A673 (cell line): ENCODE measurements around the gene BCL7A. TPM values are rescaled to one million over a fixed set of nuclear protein-coding genes. Genes with fewer than 3 reads are reported as not detected.

Experiments
- BruUV-seq: library from RNA; stranded (reverse); fragments of 400-500 nt; replicated peaks from 2 replicates; lab custom pipeline; 2021; lab: Mats Ljungman, UMichigan
- CTCF ChIA-PET: fragments of 300-600 bp; sonication (Branson Sonifier 250); formaldehyde crosslinking; loops from one replicate; lab custom pipeline; 2022; ENCODE audit warnings: antibody characterized with exemption; lab: Charles Lee
- POLR2A ChIA-PET: fragments of 300-600 bp; sonication (Branson Sonifier 250); formaldehyde crosslinking; loops from one replicate; lab custom pipeline; 2022; ENCODE audit warnings: antibody characterized with exemption; ENCODE audit not compliant: low non-redundant PET; lab: Charles Lee
- DNase-seq: peaks from one replicate; pipeline ENCODE4 v3.0.0-alpha.2; 2015; ENCODE audit warnings: low spot score
- H3K27ac ChIP-seq: fragments of 200-600 bp; sonication (generic); 2 replicates; pipeline ENCODE4 v1.5.1; 2016; ENCODE audit warnings: mixed run types, low read depth, mild to moderate bottlenecking, mixed read lengths, antibody characterized with exemption, low read length; ENCODE audit not compliant: poor library complexity, severe bottlenecking
- H3K27me3 ChIP-seq: fragments of 200-600 bp; sonication (generic); replicated peaks from 2 replicates; pipeline ENCODE4 v1.6.1; 2017; ENCODE audit warnings: mixed run types, low read depth, mild to moderate bottlenecking, mixed read lengths, antibody characterized with exemption, low read length; ENCODE audit not compliant: insufficient read depth, poor library complexity
- H3K36me3 ChIP-seq: fragments of 200-600 bp; sonication (generic); 2 replicates; pipeline ENCODE4 v1.6.1; 2016; ENCODE audit warnings: mixed run types, mild to moderate bottlenecking, mixed read lengths, antibody characterized with exemption, low read length; ENCODE audit not compliant: insufficient read depth, poor library complexity, severe bottlenecking
- H3K4me1 ChIP-seq: fragments of 200-600 bp; sonication (generic); 2 replicates; pipeline ENCODE4 v1.6.1; 2017; ENCODE audit warnings: mixed run types, mild to moderate bottlenecking, mixed read lengths, antibody characterized with exemption, low read length; ENCODE audit not compliant: insufficient read depth, poor library complexity, severe bottlenecking
- H3K4me3 ChIP-seq: fragments of 200-600 bp; sonication (generic); 2 replicates; pipeline ENCODE4 v1.5.1; 2016; ENCODE audit warnings: low read depth, mixed run types, mild to moderate bottlenecking, mixed read lengths, low read length; ENCODE audit not compliant: poor library complexity, severe bottlenecking
- H3K9me3 ChIP-seq: fragments of 200-600 bp; sonication (generic); 2 replicates; pipeline ENCODE4 v1.6.1; 2016; ENCODE audit warnings: mixed run types, low read depth, mild to moderate bottlenecking, mixed read lengths, antibody characterized with exemption, low read length; ENCODE audit not compliant: poor library complexity, severe bottlenecking
- CTCF ChIP-seq: fragments of 300-800, 200-600 bp; sonication (generic); conservative IDR thresholded peaks from 2 replicates; pipeline ENCODE4 v1.5.1; 2017; ENCODE audit warnings: low read depth, mild to moderate bottlenecking, antibody characterized with exemption, low read length, moderate library complexity, mixed read lengths
- EZH2 ChIP-seq: fragments of 200-600 bp; sonication (generic); IDR thresholded peaks from 2 replicates; pipeline ENCODE4 v1.6.1; 2017; ENCODE audit warnings: borderline replicate concordance, low read depth, mild to moderate bottlenecking, mixed read lengths, antibody characterized with exemption, low read length; ENCODE audit not compliant: poor library complexity, severe bottlenecking
- intact Hi-C: fragments of 100-400 bp; cut with micrococcal nuclease; formaldehyde crosslinking; loops from one replicate; pipeline ENCODE4 v1.10.0; 2022; ENCODE audit not compliant: unreplicated experiment
- total RNA-seq: library from RNA; stranded (reverse); gene quantifications from 2 replicates; pipeline ENCODE4 v1.2.3, GENCODE V29; 2021

Gene BCL7A
- total RNA-seq, 1 experiment from 2014 or later = 40.7 TPM

- intact Hi-C loops = loop anchor here (10.0 kb wide), 1 partner anchor 143 kb away; the partner anchor contains the start of gene CFAP251
- no peaks in the 10 kb centered on the region for H3K4me1 ChIP-seq
- H3K9me3 ChIP-seq = no peaks in the 10 kb centered on the region
- H3K27ac ChIP-seq = no peak overlapping the region
- peaks cover 39% of the 10 kb centered on the region for H3K36me3 ChIP-seq
- no TSS peak for BruUV-seq
- ChIA-PET CTCF (no interaction called here), POLR2A (no interaction called here)
- no peak for DNase-seq
- TF ChIP-seq EZH2 = no peak
- no peak for TF ChIP-seq CTCF
- H3K27me3 ChIP-seq = no peaks in the 10 kb centered on the region
- no peak overlapping the region for H3K4me3 ChIP-seq
These were observed 36.1 kb downstream of the BCL7A start for GRCh38 chr12:122057769-122058168.

GRCh38 chr12:122058549-122059149 is 37.0 kb downstream of the BCL7A start:
- no peaks in the 10 kb centered on the region for H3K27me3 ChIP-seq
- no peaks in the 10 kb centered on the region for H3K4me1 ChIP-seq
- TF ChIP-seq EZH2 = no peak
- TF ChIP-seq CTCF = no peak
- H3K4me3 ChIP-seq = no peak overlapping the region
- no TSS peak for BruUV-seq
- no peak for DNase-seq
- H3K27ac ChIP-seq = no peak overlapping the region
- ChIA-PET CTCF (no interaction called here), POLR2A (no interaction called here)
- H3K36me3 ChIP-seq = peaks cover 39% of the 10 kb centered on the region
- intact Hi-C loops = loop anchor here (10.0 kb wide), 1 partner anchor 144 kb away; the partner anchor contains the start of gene CFAP251
- H3K9me3 ChIP-seq = no peaks in the 10 kb centered on the region

GRCh38 chr12:122059203-122059960 is 37.7 kb downstream of the BCL7A start:
- ChIA-PET CTCF (no interaction called here), POLR2A (no interaction called here)
- Histone ChIP-seq H3K27me3 (no peaks in the 10 kb centered on the region), H3K36me3 (peaks cover 39% of the 10 kb centered on the region), H3K27ac (no peak overlapping the region), H3K9me3 (no peaks in the 10 kb centered on the region), H3K4me3 (no peak overlapping the region), H3K4me1 (peaks cover 3% of the 10 kb centered on the region)
- no TSS peak for BruUV-seq
- intact Hi-C loops = loop anchor here (10.0 kb wide), 1 partner anchor 145 kb away; the partner anchor contains the start of gene CFAP251
- no peak for TF ChIP-seq CTCF
- TF ChIP-seq EZH2 = no peak
- no peak for DNase-seq
